CD4-positive, alpha-beta memory T cell (primary cell): ENCODE data around the gene RHOH. TPM values are rescaled to one million over a fixed set of nuclear protein-coding genes. Genes with fewer than 3 reads are reported as not detected.

Experiments
- CTCF ChIA-PET: fragments of 350-600 bp; sonication (Branson Sonifier 250); formaldehyde crosslinking; loops from one replicate; lab custom pipeline; 2021; ENCODE audit warnings: inconsistent platforms; ENCODE audit not compliant: partially characterized antibody; lab: Charles Lee
- POLR2A ChIA-PET: fragments of 350-600 bp; sonication (Branson Sonifier 250); formaldehyde crosslinking; loops from one replicate; lab custom pipeline; 2021; ENCODE audit not compliant: partially characterized antibody; lab: Charles Lee
- DNase-seq, 5 donors: peaks; one replicate each; pipeline versions ENCODE4 v3.0.0 to v3.0.0-alpha.2; 2020 to 2022; ENCODE audit warnings: mixed read lengths in 1 of 5
- H3K27ac ChIP-seq: one replicate; pipeline ENCODE4 v1.7.0; 2013; ENCODE audit warnings: low read depth, low read length
- H3K27me3 ChIP-seq: 2 replicates; pipeline ENCODE4 v1.7.0; 2013; ENCODE audit warnings: mild to moderate bottlenecking, low read length, moderate library complexity; ENCODE audit not compliant: insufficient read depth
- H3K36me3 ChIP-seq: 2 replicates; pipeline ENCODE4 v1.7.0; 2013; ENCODE audit warnings: mild to moderate bottlenecking, low read length, moderate library complexity; ENCODE audit not compliant: insufficient read depth
- H3K4me1 ChIP-seq: 2 replicates; pipeline ENCODE4 v1.7.0; 2013; ENCODE audit warnings: mild to moderate bottlenecking, low read length, moderate library complexity; ENCODE audit not compliant: insufficient read depth
- H3K4me3 ChIP-seq, 2 donors: one replicate each; pipeline ENCODE4 v1.7.0; 2013; ENCODE audit warnings: low read length in 2 of 2, mild to moderate bottlenecking in 1 of 2
- H3K9me3 ChIP-seq, 2 donors: one replicate each; pipeline ENCODE4 v1.7.0; 2013; ENCODE audit warnings: low read length in 2 of 2, control low read depth in 1 of 2; ENCODE audit not compliant: control insufficient read depth in 1 of 2
- H3K27ac Mint-ChIP-seq, 7 donors: one replicate each; pipeline ENCODE4 v1.8.0; 2020 to 2021; ENCODE audit warnings: mixed read lengths in 7 of 7, mild to moderate bottlenecking in 6 of 7, inconsistent platforms in 3 of 7, moderate library complexity in 3 of 7
- H3K27me3 Mint-ChIP-seq, 2 donors: one replicate each; pipeline ENCODE4 v1.8.0; 2020 to 2021; ENCODE audit warnings: mixed read lengths in 2 of 2
- H3K36me3 Mint-ChIP-seq, 2 donors: one replicate each; pipeline ENCODE4 v1.8.0; 2020 to 2021; ENCODE audit warnings: mixed read lengths in 2 of 2, inconsistent platforms in 1 of 2, mild to moderate bottlenecking in 1 of 2
- H3K4me1 Mint-ChIP-seq, 4 donors: one replicate each; pipeline ENCODE4 v1.8.0; 2020 to 2021; ENCODE audit warnings: mixed read lengths in 4 of 4, mild to moderate bottlenecking in 1 of 4
- H3K4me3 Mint-ChIP-seq, 8 donors: one replicate each; pipeline ENCODE4 v1.8.0; 2020 to 2021; ENCODE audit warnings: mixed read lengths in 8 of 8, mild to moderate bottlenecking in 7 of 8, moderate library complexity in 6 of 8, inconsistent platforms in 3 of 8
- H3K9me3 Mint-ChIP-seq, 8 donors: one replicate each; pipeline ENCODE4 v1.8.0; 2020 to 2021; ENCODE audit warnings: mixed read lengths in 8 of 8, mild to moderate bottlenecking in 5 of 8, inconsistent platforms in 3 of 8, moderate library complexity in 1 of 8
- intact Hi-C: fragments of 100-400 bp; cut with micrococcal nuclease; formaldehyde crosslinking; loops from one replicate; pipeline ENCODE4 v1.15.1; 2023
- polyA plus RNA-seq, 2 donors: library from polyadenylated mRNA; unstranded; fragments of 300-500 nt; fragmentation: Illumina TruSeq; gene quantifications; one replicate each; pipeline ENCODE4 v1.2.3, GENCODE V29; 2021
- total RNA-seq, 2 experiments: library from RNA; stranded (reverse); gene quantifications; one replicate each; pipeline ENCODE4 v1.2.3, GENCODE V29; 2021

Gene RHOH
- total and polyA plus RNA-seq, 4 experiments from 2014 or later: 198 to 486 (median 233) TPM

GRCh38 chr4:40295572-40295971 lies 98.7 kb downstream of the RHOH start:
- Histone ChIP-seq H3K27me3 (no peaks in the 10 kb centered on the region), H3K9me3 (peaks cover 0 to 8% of the 10 kb centered on the region in 2 donors), H3K36me3 (no peaks in the 10 kb centered on the region), H3K4me3 (no peak overlapping the region), H3K27ac (no peak overlapping the region), H3K4me1 (peaks cover 56% of the 10 kb centered on the region)
- no peak overlapping the region for H3K27ac Mint-ChIP-seq
- CTCF ChIA-PET: interaction anchor here (2.4 kb wide), 1 partner anchor 11 kb away, joined by 7 read pairs; no protein-coding TSS in a partner anchor
- peaks cover 48 to 65% (median 54%) of the 10 kb centered on the region in 4 donors for H3K4me1 Mint-ChIP-seq
- intact Hi-C loops: no loop called here
- H3K9me3 Mint-ChIP-seq: peaks cover 0 to 5% (median 3%) of the 10 kb centered on the region in 8 donors
- no peaks in the 10 kb centered on the region for H3K27me3 Mint-ChIP-seq
- POLR2A ChIA-PET: interaction anchor here (0.6 kb wide), 1 partner anchor 91 kb away, joined by 3 read pairs; no protein-coding TSS in a partner anchor
- H3K36me3 Mint-ChIP-seq: no peaks in the 10 kb centered on the region
- no peak overlapping the region for H3K4me3 Mint-ChIP-seq
- DNase-seq: no peak

Other genes starting within 250 kb of the RHOH start
- 10 to 100 TPM; 96.9 to 97.6 TPM for gene PDS5A, start 219.1 kb upstream of the RHOH start, total RNA-seq
- gene PDS5A, start 219.1 kb upstream of the RHOH start, polyA plus RNA-seq: 10 to 100 TPM; 27.4 to 56.6 TPM
- gene N4BP2, start 140.2 kb upstream of the RHOH start, total RNA-seq: 10 to 100 TPM; 15.0 to 16.7 TPM
- gene N4BP2, start 140.2 kb upstream of the RHOH start, polyA plus RNA-seq: 10 to 100 TPM; 14.5 to 14.8 TPM
- gene CHRNA9, start 138.3 kb downstream of the RHOH start, total RNA-seq: not detected
- not detected for gene CHRNA9, start 138.3 kb downstream of the RHOH start, polyA plus RNA-seq